ENCODE measurements around the gene WWP2.
"Not testable (repeated sequence)": the region's sequence is repeated elsewhere in the genome, so short reads cannot be mapped to it uniquely, and the experiment has no call there.

Gene WWP2

GRCh38 chr16:69762814-69763598 is 874 bp downstream of the WWP2 start:
- no peak for TF ChIP-seq JUND (IDR thresholded peaks at IDR 0.05; ENCODE audit: low read depth)
- in situ Hi-C loops (cut with HindIII; ENCODE audit: low pct_unique_long_range_greater_than_20kb, low sequenced_read_pairs) = no loop called here
- DNase-seq (ENCODE audit: low read depth in 1 of 2, low spot score in 1 of 2) = peak in 1 of 2 experiments; percentile 37

GRCh38 chr16:69763599-69763942 is 1.4 kb downstream of the WWP2 start:
- TF ChIP-seq JUND (IDR thresholded peaks at IDR 0.05; ENCODE audit: low read depth) = no peak
- DNase-seq (ENCODE audit: low read depth in 1 of 2, low spot score in 1 of 2) = peak in 1 of 2 experiments; percentile 23
- in situ Hi-C loops (cut with HindIII; ENCODE audit: low pct_unique_long_range_greater_than_20kb, low sequenced_read_pairs) = no loop called here

DNA sequence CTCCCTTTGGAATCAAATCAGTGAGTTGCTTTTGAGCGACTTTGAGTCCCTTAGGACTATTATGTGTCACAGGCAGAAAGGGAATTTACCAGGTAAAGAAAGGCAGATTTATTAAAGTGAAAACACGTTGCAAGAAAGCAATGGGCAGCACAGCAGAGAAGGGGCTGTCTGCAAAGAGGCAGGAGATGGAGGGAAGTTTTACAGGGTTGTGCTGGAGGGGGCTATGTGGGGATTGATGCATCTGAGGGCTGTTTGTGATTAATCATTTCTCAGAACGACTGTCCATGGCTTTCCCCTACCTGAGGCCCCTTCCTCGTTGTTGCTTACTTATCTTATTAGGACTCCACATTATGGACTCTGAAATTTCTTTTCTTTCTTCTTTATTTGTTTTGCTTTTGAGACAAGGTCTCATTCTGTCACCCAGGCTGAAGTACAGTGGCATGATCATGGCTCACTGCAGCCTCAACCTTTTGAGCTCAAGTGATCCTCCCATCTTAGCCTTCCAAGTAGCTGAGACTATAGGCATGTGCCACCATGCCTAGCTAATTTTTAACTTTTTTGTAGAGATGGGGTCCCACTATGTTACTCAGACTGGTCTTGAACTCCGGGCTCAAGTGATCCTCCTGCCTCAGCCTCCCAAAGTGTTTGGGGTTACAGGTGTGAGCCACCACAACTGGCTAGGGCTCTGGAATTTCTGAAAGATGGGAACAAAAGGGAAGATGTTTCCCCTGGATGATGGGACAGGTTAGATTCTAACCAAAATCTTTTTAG is 5.5 kb downstream of the WWP2 start:
- in situ Hi-C loops (cut with HindIII; ENCODE audit: low pct_unique_long_range_greater_than_20kb, low sequenced_read_pairs) = no loop called here
- no peak for TF ChIP-seq JUND (IDR thresholded peaks at IDR 0.05; ENCODE audit: low read depth)
- no peak for DNase-seq (ENCODE audit: low read depth in 1 of 2, low spot score in 1 of 2)

DNA sequence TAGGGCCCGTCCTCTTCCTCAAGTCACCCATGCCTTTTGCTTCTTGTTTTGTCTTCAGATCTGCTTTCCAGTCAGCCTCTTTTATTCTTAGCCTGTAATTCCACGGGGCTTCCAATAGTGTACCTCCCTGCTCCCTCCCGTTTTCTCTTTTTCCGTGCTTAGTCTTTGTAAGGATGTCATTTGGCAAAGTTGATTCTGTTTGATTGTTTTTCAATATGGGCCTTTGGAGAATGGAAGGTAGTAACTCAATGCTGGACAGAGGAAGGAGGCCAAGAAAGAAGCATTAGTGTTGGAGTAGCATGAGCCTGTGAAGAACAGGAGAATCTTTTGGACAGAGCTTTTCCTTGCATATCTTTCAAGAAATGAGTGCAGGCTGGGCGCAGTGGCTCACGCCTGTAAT is 6.5 kb downstream of the WWP2 start:
- no peak for DNase-seq (ENCODE audit: low read depth in 1 of 2, low spot score in 1 of 2)
- TF ChIP-seq JUND (IDR thresholded peaks at IDR 0.05; ENCODE audit: low read depth) = no peak
- in situ Hi-C loops (cut with HindIII; ENCODE audit: low pct_unique_long_range_greater_than_20kb, low sequenced_read_pairs) = no loop called here

DNA sequence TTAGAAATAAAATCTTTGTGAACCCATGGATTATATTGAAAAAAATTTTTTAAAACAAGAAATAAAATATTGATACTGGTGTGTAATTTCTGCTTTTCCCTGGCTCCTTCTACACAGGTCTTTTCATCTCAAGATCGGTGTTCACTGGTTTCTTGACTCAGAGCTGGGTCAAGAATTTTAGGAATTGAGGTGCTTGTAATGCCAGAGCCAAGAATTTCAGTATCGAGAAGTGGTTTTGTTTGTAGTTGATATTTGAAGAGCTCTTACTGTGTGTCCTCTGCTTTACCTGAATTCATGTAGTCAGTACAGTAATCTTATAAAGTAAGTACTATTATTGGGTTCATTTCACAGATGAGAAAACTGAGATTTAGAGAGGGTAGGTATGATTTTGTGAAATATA is 7.3 kb downstream of the WWP2 start:
- no peak for TF ChIP-seq JUND (IDR thresholded peaks at IDR 0.05; ENCODE audit: low read depth)
- in situ Hi-C loops (cut with HindIII; ENCODE audit: low pct_unique_long_range_greater_than_20kb, low sequenced_read_pairs) = no loop called here
- DNase-seq (ENCODE audit: low read depth in 1 of 2, low spot score in 1 of 2) = peak in 1 of 2 experiments; percentile 48

- no peak for TF ChIP-seq JUND (IDR thresholded peaks at IDR 0.05; ENCODE audit: low read depth)
- in situ Hi-C loops (cut with HindIII; ENCODE audit: low pct_unique_long_range_greater_than_20kb, low sequenced_read_pairs) = no loop called here
Observed at GRCh38 chr16:69771651-69771967, 9.5 kb downstream of the WWP2 start.

GRCh38 chr16:69773260-69773947 is 11.3 kb downstream of the WWP2 start:
- in situ Hi-C loops (cut with HindIII; ENCODE audit: low pct_unique_long_range_greater_than_20kb, low sequenced_read_pairs) = no loop called here
- TF ChIP-seq JUND (IDR thresholded peaks at IDR 0.05; ENCODE audit: low read depth) = no peak
- DNase-seq (ENCODE audit: low read depth in 1 of 2, low spot score in 1 of 2) = no peak

More at GRCh38 chr16:69771651-69771967, 9.5 kb downstream of the WWP2 start:
- DNase-seq (ENCODE audit: low read depth in 1 of 2, low spot score in 1 of 2) = no peak

- DNase-seq (ENCODE audit: low read depth in 1 of 2, low spot score in 1 of 2) = no peak
- in situ Hi-C loops (cut with HindIII; ENCODE audit: low pct_unique_long_range_greater_than_20kb, low sequenced_read_pairs) = no loop called here
- TF ChIP-seq JUND (IDR thresholded peaks at IDR 0.05; ENCODE audit: low read depth) = no peak
Observed at GRCh38 chr16:69775563-69775962, 13.4 kb downstream of the WWP2 start.

DNA sequence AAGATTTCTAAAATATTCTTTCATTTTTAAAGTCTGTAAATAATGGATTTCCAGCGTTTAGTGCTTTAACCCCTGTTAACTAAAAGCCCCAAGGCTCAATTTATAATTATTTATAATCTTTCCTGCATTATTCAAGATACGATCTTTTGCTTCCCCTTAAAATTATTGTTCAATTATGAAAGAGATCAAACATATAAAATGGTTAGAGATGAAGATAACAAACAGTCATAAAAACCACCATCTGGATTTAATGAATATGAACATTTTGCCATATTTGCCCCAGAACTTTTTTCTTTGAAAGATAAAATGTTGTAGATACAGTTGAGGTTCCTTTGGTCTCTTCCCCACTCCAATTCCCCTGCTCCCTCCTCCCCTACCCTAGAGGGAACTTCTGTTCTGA is 17.6 kb downstream of the WWP2 start:
- DNase-seq (ENCODE audit: low read depth in 1 of 2, low spot score in 1 of 2) = no peak
- in situ Hi-C loops (cut with HindIII; ENCODE audit: low pct_unique_long_range_greater_than_20kb, low sequenced_read_pairs) = no loop called here
- TF ChIP-seq JUND (IDR thresholded peaks at IDR 0.05; ENCODE audit: low read depth) = no peak

DNA sequence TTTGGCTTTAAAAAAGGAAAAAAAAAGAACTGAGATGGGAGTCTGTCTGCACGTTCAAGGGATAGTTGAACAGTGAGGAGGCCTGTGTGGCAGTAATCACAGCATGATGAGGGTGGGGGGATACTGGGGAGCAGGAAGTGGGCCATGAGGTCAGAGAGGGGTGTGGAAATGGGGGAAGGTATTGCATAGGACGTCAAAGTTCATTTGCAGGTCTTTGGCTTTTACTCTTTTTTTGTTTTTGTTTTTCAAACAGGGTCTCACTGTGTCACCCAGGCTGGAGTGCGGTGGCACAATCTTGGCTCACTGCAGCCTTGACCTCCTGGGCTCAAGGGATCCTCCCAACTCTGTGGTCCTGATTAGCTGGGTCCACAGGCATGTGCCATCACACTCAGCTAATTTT is 19.0 kb downstream of the WWP2 start:
- no peak for TF ChIP-seq JUND (IDR thresholded peaks at IDR 0.05; ENCODE audit: low read depth)
- DNase-seq (ENCODE audit: low read depth in 1 of 2, low spot score in 1 of 2) = no peak
- in situ Hi-C loops (cut with HindIII; ENCODE audit: low pct_unique_long_range_greater_than_20kb, low sequenced_read_pairs) = no loop called here

DNA sequence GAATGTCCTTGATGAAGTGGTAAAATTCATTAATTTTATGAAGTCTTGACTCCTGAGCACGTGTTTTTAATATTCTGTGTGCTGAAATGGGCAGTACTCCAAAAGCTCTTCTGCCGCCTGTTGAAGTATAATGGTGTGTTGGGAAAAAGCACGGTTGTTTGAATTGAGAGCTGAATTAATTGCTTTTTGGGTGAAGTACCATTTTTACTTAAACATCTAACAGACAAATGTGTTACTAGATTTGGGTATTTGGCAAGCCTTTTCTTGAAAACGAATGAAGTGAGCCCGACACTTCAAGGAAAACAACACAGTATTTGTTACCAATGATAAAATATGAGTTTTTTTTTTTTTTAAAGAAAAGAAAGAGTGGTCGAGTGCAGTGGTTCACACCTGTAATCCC is 22.5 kb downstream of the WWP2 start:
- DNase-seq (ENCODE audit: low read depth in 1 of 2, low spot score in 1 of 2) = no peak
- TF ChIP-seq JUND (IDR thresholded peaks at IDR 0.05; ENCODE audit: low read depth) = no peak
- in situ Hi-C loops (cut with HindIII; ENCODE audit: low pct_unique_long_range_greater_than_20kb, low sequenced_read_pairs) = no loop called here

DNA sequence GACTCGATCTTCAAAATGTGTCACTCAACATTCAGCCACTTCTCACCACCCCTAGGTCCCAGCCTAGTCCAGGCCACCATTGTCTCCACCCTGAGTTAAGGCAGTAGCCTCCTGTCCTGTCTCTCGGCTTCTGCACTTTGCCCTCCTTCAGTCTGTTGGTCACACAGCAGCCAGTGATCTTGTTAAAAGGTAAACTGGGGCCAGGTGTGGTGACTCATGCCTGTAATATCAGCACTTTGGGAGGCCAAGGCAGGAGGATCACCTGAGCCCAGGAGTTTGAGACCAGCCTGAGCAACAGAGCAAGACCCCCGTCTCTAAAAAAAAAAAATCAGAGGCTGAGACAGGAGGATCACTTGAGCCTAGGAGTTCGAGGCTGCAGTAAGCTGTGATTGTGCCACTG is 25.8 kb downstream of the WWP2 start:
- DNase-seq (ENCODE audit: low read depth in 1 of 2, low spot score in 1 of 2) = no peak
- in situ Hi-C loops (cut with HindIII; ENCODE audit: low pct_unique_long_range_greater_than_20kb, low sequenced_read_pairs) = no loop called here
- no peak for TF ChIP-seq JUND (IDR thresholded peaks at IDR 0.05; ENCODE audit: low read depth)

- in situ Hi-C loops (cut with HindIII; ENCODE audit: low pct_unique_long_range_greater_than_20kb, low sequenced_read_pairs); DNase-seq (ENCODE audit: low read depth in 1 of 2, low spot score in 1 of 2): not testable (repeated sequence)
Observed at GRCh38 chr16:69791391-69791847, 29.3 kb downstream of the WWP2 start.

All from T47D (cell line).